DOHH2 (cell line): Measurements from ENCODE around the gene FBXL17.

Experiments used
- H3F3A ChIP-seq: fragments of 200-600 bp; sonication (generic), shearing (Covaris generic); 2 replicates; pipeline ENCODE4 v1.6.0; 2016; ENCODE audit warnings: antibody characterized with exemption, mild to moderate bottlenecking; ENCODE audit not compliant: control insufficient read depth, insufficient read depth
- H3K27ac ChIP-seq: fragments of 200-600 bp; sonication (generic); 2 replicates; pipeline ENCODE4 v1.5.1; 2014; ENCODE audit warnings: low read depth, mild to moderate bottlenecking, low read length, moderate library complexity
- H3K27me3 ChIP-seq: fragments of 200-600 bp; sonication (generic); 2 replicates; pipeline ENCODE4 v1.6.1; 2014; ENCODE audit warnings: mild to moderate bottlenecking, low read length, mixed read lengths; ENCODE audit not compliant: control insufficient read depth
- H3K36me3 ChIP-seq: fragments of 200-600 bp; sonication (generic); 2 replicates; pipeline ENCODE4 v1.6.1; 2014; ENCODE audit warnings: mild to moderate bottlenecking, low read length, moderate library complexity, mixed read lengths; ENCODE audit not compliant: control insufficient read depth
- H3K4me1 ChIP-seq: fragments of 200-600 bp; sonication (generic); 2 replicates; pipeline ENCODE4 v1.6.1; 2014; ENCODE audit warnings: mild to moderate bottlenecking, low read length, mixed read lengths; ENCODE audit not compliant: control insufficient read depth
- H3K4me2 ChIP-seq: fragments of 200-600 bp; sonication (generic); 2 replicates; pipeline ENCODE4 v1.6.0; 2014; ENCODE audit warnings: mild to moderate bottlenecking, low read length, moderate library complexity
- H3K4me3 ChIP-seq: fragments of 200-600 bp; sonication (generic); 2 replicates; pipeline ENCODE4 v1.5.1; 2014; ENCODE audit warnings: mild to moderate bottlenecking, low read length, mixed read lengths
- H3K79me2 ChIP-seq: fragments of 200-600 bp; sonication (generic); 2 replicates; pipeline ENCODE4 v1.6.1; 2014; ENCODE audit warnings: mild to moderate bottlenecking, low read length, mixed read lengths; ENCODE audit not compliant: control insufficient read depth
- H3K9me2 ChIP-seq: fragments of 200-600 bp; sonication (generic); replicated peaks from 2 replicates; pipeline ENCODE4 v1.6.1; 2014; ENCODE audit warnings: mild to moderate bottlenecking, low read length, mixed read lengths; ENCODE audit not compliant: control insufficient read depth
- H3K9me3 ChIP-seq: fragments of 200-600 bp; sonication (generic); 2 replicates; pipeline ENCODE4 v1.6.1; 2014; ENCODE audit warnings: antibody characterized with exemption, low read length, mixed read lengths; ENCODE audit not compliant: control insufficient read depth, insufficient read depth
- H4K20me1 ChIP-seq: fragments of 200-600 bp; sonication (generic); 2 replicates; pipeline ENCODE4 v1.6.0; 2014; ENCODE audit warnings: low read depth, mild to moderate bottlenecking, antibody characterized with exemption, low read length, moderate library complexity; ENCODE audit not compliant: control insufficient read depth, insufficient read depth
- EZH2phosphoT487 ChIP-seq: fragments of 200-600 bp; sonication (generic); IDR thresholded peaks from 2 replicates; pipeline ENCODE4 v1.6.1; 2017; ENCODE audit warnings: borderline replicate concordance, mild to moderate bottlenecking, antibody characterized with exemption, low read length, moderate library complexity, mixed read lengths
- TF ChIP-seq, protein P1 (sequence below): fragments of 200-600 bp; sonication (generic); IDR thresholded peaks from one replicate; pipeline ENCODE4 v1.5.1; 2014; ENCODE audit warnings: antibody characterized with exemption, mild to moderate bottlenecking, low read depth, low read length; ENCODE audit not compliant: poor library complexity, severe bottlenecking

The FBXL17 gene

DNA sequence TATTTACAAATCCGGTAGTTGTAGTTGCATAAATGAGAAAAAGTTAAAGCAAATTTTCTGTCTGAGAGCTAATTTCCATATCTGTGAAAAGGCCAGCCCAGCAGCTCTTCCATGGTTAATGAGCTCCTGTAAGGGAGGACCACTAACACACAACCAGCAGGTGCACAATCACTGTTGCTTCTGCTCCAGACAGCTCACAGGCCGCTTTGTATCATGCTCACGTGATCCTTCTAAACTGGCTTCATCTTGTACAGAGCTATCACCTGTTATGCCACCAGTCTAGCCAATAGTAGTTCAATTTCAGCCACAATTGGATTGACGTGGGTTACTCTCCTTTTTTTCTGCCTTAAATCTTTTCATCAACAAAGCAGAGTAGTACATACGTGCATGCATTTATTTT is 38.3 kb upstream of the FBXL17 start:
- no peaks in the 10 kb centered on the region for H3K79me2 ChIP-seq
- TF ChIP-seq, protein P1, sequence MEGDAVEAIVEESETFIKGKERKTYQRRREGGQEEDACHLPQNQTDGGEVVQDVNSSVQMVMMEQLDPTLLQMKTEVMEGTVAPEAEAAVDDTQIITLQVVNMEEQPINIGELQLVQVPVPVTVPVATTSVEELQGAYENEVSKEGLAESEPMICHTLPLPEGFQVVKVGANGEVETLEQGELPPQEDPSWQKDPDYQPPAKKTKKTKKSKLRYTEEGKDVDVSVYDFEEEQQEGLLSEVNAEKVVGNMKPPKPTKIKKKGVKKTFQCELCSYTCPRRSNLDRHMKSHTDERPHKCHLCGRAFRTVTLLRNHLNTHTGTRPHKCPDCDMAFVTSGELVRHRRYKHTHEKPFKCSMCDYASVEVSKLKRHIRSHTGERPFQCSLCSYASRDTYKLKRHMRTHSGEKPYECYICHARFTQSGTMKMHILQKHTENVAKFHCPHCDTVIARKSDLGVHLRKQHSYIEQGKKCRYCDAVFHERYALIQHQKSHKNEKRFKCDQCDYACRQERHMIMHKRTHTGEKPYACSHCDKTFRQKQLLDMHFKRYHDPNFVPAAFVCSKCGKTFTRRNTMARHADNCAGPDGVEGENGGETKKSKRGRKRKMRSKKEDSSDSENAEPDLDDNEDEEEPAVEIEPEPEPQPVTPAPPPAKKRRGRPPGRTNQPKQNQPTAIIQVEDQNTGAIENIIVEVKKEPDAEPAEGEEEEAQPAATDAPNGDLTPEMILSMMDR: no peak
- TF ChIP-seq EZH2phosphoT487: no peak

DNA sequence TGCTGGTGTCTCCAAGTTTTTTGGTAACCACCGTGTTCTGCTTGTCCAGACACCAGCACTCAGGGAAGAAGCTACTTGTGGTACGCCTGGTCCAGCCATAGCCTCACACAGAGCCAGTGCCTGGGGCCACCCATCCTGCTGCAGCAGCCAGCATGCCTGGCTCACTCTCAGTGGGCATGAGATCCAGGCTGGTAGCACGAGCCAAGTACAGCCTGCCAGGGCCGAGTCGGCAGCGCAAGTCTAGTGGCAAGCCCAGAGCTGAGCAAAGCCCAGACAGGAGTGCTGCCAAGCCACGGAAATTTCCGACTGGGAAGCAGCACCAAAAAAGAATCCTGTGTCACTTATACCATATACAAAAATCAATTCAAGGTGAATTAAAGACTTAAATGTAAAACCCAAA is 36.3 kb upstream of the FBXL17 start:
- H3K36me3 ChIP-seq: no peaks in the 10 kb centered on the region
- no peaks in the 10 kb centered on the region for H3K9me3 ChIP-seq
- no peaks in the 10 kb centered on the region for H3K4me1 ChIP-seq
- no peak overlapping the region for H3K4me2 ChIP-seq
- no peaks in the 10 kb centered on the region for H3K79me2 ChIP-seq
- H4K20me1 ChIP-seq: no peaks in the 10 kb centered on the region
- no peak overlapping the region for H3K27ac ChIP-seq
- no peak overlapping the region for H3K4me3 ChIP-seq
- no peaks in the 10 kb centered on the region for H3F3A ChIP-seq
- H3K27me3 ChIP-seq: no peaks in the 10 kb centered on the region
- no peak for TF ChIP-seq EZH2phosphoT487
- TF ChIP-seq, protein P1: no peak
- no peaks in the 10 kb centered on the region for H3K9me2 ChIP-seq

More for the DNA sequence above, 38.3 kb upstream of the FBXL17 start:
- H3K27ac ChIP-seq: no peak overlapping the region
- H3K9me2 ChIP-seq: no peaks in the 10 kb centered on the region
- no peaks in the 10 kb centered on the region for H3F3A ChIP-seq
- no peak overlapping the region for H3K4me3 ChIP-seq
- no peaks in the 10 kb centered on the region for H3K36me3 ChIP-seq
- no peak overlapping the region for H3K4me2 ChIP-seq
- no peaks in the 10 kb centered on the region for H3K4me1 ChIP-seq
- H3K9me3 ChIP-seq: no peaks in the 10 kb centered on the region
- no peaks in the 10 kb centered on the region for H3K27me3 ChIP-seq
- H4K20me1 ChIP-seq: no peaks in the 10 kb centered on the region

GRCh38 chr5:108417166-108417670 is 35.3 kb upstream of the FBXL17 start:
- no peaks in the 10 kb centered on the region for H3K79me2 ChIP-seq
- TF ChIP-seq, protein P1: no peak
- no peak for TF ChIP-seq EZH2phosphoT487
- no peaks in the 10 kb centered on the region for H3K9me3 ChIP-seq

More at GRCh38 chr5:108417166-108417670, 35.3 kb upstream of the FBXL17 start:
- Histone ChIP-seq H4K20me1 (no peaks in the 10 kb centered on the region), H3K36me3 (no peaks in the 10 kb centered on the region), H3K4me1 (no peaks in the 10 kb centered on the region), H3K9me2 (no peaks in the 10 kb centered on the region), H3F3A (no peaks in the 10 kb centered on the region), H3K4me3 (no peak overlapping the region), H3K4me2 (no peak overlapping the region), H3K27me3 (no peaks in the 10 kb centered on the region), H3K27ac (no peak overlapping the region)
